ENCODE measurements around the gene GPR62. TPM values are rescaled to one million over a fixed set of nuclear protein-coding genes. Genes with fewer than 3 reads are reported as not detected.
"Not testable (repeated sequence)": the region's sequence is repeated elsewhere in the genome, so short reads cannot be mapped to it uniquely, and the experiment has no call there.

GPR62 gene
- total RNA-seq, 1 donor from 2014 or later, result not detected

GRCh38 chr3:51985063-51985462, 29.9 kb downstream of the GPR62 start:
- TF ChIP-seq CTCF (IDR thresholded peaks at IDR 0.05), result no peak
- DNase-seq (ENCODE audit: extremely low spot score, unreplicated experiment), result no peak
- no peaks in the 10 kb centered on the region for H3K36me3 Mint-ChIP-seq (ENCODE audit: unreplicated experiment)
- peak overlapping the region; percentile 98 for H3K27ac Mint-ChIP-seq (ENCODE audit: unreplicated experiment)
- no peaks in the 10 kb centered on the region for H3K27me3 Mint-ChIP-seq (ENCODE audit: unreplicated experiment)
- no peak overlapping the region for H3K4me3 Mint-ChIP-seq (ENCODE audit: unreplicated experiment)
- peaks cover 24% of the 10 kb centered on the region for H3K4me1 Mint-ChIP-seq (ENCODE audit: unreplicated experiment)
- H3K9me3 Mint-ChIP-seq (ENCODE audit: unreplicated experiment), result no peaks in the 10 kb centered on the region

- Mint-ChIP-seq H3K9me3 (ENCODE audit: unreplicated experiment) (no peaks in the 10 kb centered on the region), H3K27me3 (ENCODE audit: unreplicated experiment) (no peaks in the 10 kb centered on the region), H3K4me3 (ENCODE audit: unreplicated experiment) (no peak overlapping the region), H3K36me3 (ENCODE audit: unreplicated experiment) (no peaks in the 10 kb centered on the region), H3K27ac (ENCODE audit: unreplicated experiment) (no peak overlapping the region), H3K4me1 (ENCODE audit: unreplicated experiment) (peaks cover 23% of the 10 kb centered on the region)
- TF ChIP-seq CTCF (IDR thresholded peaks at IDR 0.05), result no peak
- DNase-seq (ENCODE audit: extremely low spot score, unreplicated experiment), result no peak
These were observed 31.1 kb downstream of the GPR62 start for GRCh38 chr3:51986010-51986947.

- H3K9me3 Mint-ChIP-seq (ENCODE audit: unreplicated experiment), result no peaks in the 10 kb centered on the region
- no peak overlapping the region for H3K27ac Mint-ChIP-seq (ENCODE audit: unreplicated experiment)
- DNase-seq (ENCODE audit: extremely low spot score, unreplicated experiment), result no peak
- H3K4me1 Mint-ChIP-seq (ENCODE audit: unreplicated experiment), result peaks cover 17% of the 10 kb centered on the region
- no peaks in the 10 kb centered on the region for H3K27me3 Mint-ChIP-seq (ENCODE audit: unreplicated experiment)
- H3K36me3 Mint-ChIP-seq (ENCODE audit: unreplicated experiment), result peaks cover 4% of the 10 kb centered on the region
- H3K4me3 Mint-ChIP-seq (ENCODE audit: unreplicated experiment), result no peak overlapping the region
- TF ChIP-seq CTCF (IDR thresholded peaks at IDR 0.05), result no peak
These were observed 32.4 kb downstream of the GPR62 start for GRCh38 chr3:51987568-51987967.

- Mint-ChIP-seq H3K27ac (ENCODE audit: unreplicated experiment) (peak overlapping the region; percentile 19), H3K27me3 (ENCODE audit: unreplicated experiment) (no peaks in the 10 kb centered on the region), H3K4me1 (ENCODE audit: unreplicated experiment) (peaks cover 10% of the 10 kb centered on the region), H3K9me3 (ENCODE audit: unreplicated experiment) (no peaks in the 10 kb centered on the region), H3K4me3 (ENCODE audit: unreplicated experiment) (no peak overlapping the region), H3K36me3 (ENCODE audit: unreplicated experiment) (peaks cover 9% of the 10 kb centered on the region)
- no peak for DNase-seq (ENCODE audit: extremely low spot score, unreplicated experiment)
- no peak for TF ChIP-seq CTCF (IDR thresholded peaks at IDR 0.05)
These were observed 33.3 kb downstream of the GPR62 start for GRCh38 chr3:51988286-51989146.

GRCh38 chr3:51990501-51990971, 35.4 kb downstream of the GPR62 start:
- not testable (repeated sequence) for H3K27me3 Mint-ChIP-seq (ENCODE audit: unreplicated experiment); H3K4me3 Mint-ChIP-seq (ENCODE audit: unreplicated experiment); H3K9me3 Mint-ChIP-seq (ENCODE audit: unreplicated experiment); DNase-seq (ENCODE audit: extremely low spot score, unreplicated experiment); H3K27ac Mint-ChIP-seq (ENCODE audit: unreplicated experiment)
- peaks cover 16% of the 10 kb centered on the region for H3K4me1 Mint-ChIP-seq (ENCODE audit: unreplicated experiment)
- H3K36me3 Mint-ChIP-seq (ENCODE audit: unreplicated experiment), result peaks cover 18% of the 10 kb centered on the region
